ENCODE data around the gene ATP1A1.

ATP1A1 gene

DNA sequence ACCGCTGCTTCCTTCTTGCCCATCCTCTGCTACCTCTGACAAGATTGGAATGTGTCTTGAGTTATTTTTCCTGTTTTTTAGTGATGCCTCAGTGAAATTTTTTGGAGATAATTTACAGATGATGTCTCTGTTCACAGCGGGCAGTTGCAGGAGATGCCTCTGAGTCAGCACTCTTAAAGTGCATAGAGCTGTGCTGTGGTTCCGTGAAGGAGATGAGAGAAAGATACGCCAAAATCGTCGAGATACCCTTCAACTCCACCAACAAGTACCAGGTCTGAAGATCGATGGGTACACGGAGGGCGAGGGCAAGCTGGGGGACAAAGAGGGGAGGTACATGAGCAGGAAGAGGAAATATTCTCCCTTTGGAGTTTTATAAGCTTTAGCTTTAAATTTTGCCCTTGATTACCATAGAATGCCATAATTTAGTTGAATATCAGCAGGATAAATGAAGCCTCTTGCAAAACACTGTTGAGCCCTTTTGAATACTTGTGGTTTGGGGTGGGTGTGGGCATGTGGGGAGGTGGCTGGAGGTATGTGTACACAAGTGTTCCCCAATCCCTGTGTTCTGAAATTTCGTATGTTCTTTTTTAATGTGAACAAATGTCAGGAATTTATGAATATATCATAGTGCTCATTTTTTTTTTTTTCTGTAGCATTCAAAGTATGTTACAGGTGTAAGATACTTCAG lies 19.8 kb downstream of the ATP1A1 start:
- no peak for DNase-seq

DNA sequence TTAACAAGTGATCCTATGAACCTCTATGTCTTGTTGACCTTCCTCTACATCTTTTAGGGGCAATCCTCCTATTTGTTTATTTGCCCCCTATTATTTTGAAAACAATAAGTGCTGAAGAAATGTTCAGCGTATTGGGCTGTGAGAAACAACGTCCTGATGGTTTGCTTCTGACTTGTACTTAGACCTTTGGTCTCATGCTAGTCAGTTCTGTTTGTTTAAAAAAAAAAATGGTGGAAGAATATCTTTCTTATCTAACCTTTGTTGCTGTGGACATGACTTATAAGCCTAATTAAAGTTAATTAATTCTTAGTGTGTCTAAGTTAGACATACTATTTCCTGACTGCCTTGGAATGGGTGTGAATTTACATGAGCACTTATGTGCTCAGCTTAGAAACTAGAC lies 20.7 kb downstream of the ATP1A1 start:
- DNase-seq: no peak

DNA sequence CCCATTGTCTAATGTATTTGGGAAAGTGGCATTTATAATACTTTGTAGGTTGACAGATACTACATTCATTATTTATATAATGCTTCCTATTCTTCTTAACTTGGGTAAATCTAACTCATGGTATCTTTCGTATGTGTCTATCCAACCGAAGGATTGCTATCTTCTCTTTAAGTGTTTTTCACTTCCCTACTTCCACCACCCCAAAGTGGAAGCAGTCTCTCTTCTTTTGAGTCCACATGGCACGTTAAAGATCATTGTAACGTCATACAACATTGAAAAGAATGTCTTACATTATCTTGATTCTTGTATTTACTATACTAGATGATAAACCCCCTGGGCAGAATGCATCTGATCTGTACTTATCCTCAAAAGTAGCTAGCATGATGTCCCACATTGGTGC lies 21.2 kb downstream of the ATP1A1 start:
- DNase-seq: no peak

DNA sequence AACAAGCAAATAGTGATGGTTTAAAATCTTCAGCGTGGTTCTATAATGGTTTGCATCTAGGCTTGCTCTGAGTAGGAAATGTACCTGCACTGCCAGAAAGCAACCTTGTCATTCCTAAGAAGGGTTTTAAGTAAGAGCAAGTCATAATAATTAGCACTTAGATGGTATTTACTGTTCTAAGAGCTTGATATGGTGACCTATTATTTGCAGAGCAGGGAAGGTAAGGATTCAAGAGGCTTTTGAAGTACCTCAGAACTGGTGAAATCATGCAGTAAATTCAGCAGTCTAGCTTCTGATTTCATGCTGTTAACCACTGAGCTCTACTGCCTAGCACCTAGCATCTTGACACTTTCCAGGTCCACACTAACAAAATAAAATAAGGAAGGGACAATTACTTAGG lies 23.7 kb downstream of the ATP1A1 start:
- no peak for DNase-seq

DNA sequence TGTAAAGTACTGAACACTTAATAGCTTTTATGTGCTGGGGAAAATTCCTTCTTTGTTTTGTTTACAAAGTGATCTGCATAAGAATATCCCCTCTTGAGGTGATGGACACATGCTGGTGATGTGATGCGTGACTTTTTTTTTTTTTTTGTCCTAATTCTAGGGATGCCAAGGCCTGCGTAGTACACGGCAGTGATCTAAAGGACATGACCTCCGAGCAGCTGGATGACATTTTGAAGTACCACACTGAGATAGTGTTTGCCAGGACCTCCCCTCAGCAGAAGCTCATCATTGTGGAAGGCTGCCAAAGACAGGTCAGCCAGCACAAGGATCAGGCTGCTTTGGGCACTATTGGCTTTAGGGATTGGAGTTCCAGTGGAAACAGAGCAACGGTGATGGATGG lies 24.7 kb downstream of the ATP1A1 start:
- DNase-seq: no peak

DNA sequence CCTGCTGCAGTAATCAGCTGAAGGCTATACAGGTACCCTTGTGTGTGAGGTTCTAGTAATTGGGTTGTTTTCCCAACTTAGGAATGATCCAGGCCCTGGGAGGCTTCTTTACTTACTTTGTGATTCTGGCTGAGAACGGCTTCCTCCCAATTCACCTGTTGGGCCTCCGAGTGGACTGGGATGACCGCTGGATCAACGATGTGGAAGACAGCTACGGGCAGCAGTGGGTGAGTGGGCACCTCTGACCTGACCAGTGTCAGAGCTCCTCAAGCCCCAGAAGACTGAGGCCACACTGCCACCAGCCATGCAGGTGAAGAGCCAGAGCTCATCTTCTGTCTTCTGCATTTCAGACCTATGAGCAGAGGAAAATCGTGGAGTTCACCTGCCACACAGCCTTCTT lies 27.7 kb downstream of the ATP1A1 start:
- DNase-seq: no peak

DNA sequence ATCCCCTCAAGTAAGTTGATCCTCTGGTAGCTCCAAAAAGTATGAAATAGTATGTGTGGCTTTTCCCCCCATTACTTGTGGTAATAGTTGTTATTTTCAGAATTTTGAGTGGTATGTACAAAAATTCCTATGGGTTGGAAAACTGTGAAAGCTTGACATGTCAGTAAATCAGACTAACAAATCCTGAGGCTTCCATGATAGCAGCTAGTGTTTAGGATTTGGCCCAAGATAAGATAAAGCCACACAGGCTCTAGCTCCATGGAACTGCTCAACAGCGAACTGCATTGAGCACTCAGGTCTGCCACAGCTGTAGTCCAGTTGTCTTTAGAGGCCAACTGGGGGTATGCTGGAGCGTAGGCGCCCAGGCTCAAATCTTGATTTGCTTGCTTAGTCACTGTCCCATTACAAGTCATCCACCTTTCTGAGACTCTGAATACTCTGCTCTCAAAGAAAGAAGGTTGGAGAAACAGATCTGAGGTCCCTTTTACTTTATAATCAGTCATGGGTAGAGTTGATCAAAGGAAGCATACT lies 28.7 kb downstream of the ATP1A1 start:
- DNase-seq: no peak

DNA sequence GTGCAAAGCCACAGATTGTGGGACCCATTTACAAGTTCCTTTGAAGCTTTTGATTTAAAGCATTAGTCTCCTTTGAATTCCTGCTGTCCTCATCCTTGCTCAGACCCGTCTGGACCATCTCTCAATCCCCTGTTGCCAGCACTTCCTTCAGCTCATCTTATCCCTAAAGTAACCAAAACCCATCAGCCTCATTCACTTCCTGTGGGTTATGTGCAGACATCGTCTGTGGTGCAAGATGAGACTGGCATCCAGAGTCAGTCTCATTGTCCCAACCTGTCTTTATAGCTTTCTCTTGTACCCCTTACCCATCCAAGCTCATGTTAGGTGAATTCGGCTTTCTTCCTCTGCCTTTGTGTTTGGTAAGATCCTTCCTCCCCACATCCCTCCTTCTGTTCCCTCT lies 29.3 kb downstream of the ATP1A1 start:
- no peak for DNase-seq

DNA sequence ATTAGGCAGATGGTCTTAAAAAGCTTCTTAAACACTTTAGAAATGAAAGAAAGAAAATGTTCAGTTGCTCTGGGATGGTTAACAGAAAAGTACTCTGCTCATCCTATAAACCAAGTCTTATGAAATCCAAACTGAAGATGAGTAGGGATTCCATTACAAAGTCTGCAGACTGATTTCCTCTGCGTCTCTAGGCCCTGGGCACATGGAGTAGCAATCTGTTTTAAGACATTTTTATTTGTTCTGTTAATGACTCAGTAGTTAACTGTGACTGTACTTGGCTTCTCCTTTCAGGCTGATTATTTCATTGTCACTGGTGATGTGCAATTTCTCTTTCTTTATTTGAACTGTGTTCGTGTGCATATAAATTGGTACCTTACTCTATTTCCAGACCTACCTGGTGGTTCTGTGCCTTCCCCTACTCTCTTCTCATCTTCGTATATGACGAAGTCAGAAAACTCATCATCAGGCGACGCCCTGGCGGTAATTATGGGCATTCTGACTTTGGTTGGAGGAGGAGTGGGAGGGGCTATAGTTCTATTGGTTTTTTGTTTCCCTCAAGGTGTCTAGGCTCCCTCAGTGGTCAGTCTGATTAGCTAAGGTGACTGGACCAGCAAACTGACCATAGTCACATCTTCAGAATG lies 30.6 kb downstream of the ATP1A1 start:
- DNase-seq: no peak

DNA sequence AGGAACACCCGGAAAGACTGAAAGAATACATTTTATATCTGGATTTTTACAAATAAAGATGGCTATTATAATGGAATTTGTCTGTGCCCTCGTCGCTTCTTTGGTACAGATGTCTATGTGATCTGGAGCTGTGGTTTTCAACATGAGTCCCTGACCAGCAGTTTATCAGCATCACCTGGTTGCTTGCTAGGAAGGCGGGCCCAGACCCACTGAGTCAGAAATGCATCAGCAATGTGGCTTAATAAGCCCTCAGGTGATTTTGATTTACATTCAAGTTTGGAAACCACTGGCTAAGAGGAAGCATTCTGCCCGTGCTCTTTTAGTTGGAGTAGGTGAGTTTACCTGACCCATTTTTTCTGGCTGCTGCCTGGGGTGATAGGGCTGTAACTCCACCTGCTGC lies 31.7 kb downstream of the ATP1A1 start:
- no peak for DNase-seq

DNA sequence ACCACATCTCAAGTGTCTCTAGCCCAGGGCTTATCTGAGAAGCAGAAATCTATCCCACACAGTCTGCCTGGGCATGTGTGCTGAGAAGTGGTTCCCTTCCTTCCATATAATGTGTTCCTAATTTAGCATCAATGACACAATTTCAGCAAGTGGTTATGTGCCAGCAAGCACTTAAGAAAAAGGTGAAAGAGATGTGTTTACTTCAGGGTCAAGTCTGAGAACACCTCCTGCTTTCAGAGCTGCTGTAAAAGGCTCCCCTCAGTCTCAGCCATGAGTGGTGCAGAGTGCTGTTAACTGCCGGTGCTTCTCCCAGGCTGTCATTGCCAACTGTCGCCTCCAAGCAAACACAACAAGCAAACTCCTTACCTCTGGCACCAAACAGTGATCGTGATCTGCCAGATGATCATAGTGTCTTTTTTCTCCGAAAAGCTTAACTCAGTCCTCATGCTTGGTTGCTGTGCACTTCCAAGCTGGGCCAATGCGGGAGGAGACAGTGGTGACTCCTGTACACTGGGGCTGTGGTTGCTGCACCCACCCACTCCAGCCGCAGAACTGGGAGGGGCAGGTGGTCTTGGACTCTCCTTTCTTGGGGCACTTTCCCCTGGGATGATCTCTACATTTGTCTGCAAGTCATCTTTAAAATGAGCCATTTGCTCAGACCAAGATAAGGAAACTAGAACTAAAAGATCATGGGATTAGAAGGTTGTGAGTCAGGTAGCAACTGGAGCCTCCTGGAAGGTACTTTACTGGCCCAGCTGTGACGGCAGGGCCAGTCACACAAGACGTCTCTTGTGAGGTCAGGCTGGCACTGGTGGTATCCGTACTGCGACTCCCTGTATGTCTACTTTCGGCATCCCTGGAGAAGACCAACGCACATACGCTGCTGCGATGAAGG lies 32.4 kb downstream of the ATP1A1 start:
- no peak for DNase-seq

DNA sequence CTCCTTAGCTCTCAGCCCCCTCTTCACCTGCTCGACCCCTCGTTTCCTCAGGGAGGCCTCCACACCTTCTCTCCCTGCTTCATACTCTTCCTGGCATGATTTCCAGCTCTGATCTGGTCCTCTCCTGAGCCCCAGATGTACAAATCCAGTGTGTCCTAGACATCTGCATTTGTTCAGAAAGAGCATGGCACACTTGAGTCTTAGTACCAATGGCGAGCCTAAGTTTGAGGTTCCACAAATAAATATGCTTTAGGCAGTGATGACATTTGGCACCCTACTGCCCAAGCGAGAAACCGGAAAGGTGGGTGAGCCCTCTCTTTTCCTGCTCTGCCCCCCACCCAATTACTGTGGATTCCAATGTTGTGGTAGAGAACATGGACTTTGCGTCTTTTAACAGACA lies 34.0 kb downstream of the ATP1A1 start:
- no peak for DNase-seq

DNA sequence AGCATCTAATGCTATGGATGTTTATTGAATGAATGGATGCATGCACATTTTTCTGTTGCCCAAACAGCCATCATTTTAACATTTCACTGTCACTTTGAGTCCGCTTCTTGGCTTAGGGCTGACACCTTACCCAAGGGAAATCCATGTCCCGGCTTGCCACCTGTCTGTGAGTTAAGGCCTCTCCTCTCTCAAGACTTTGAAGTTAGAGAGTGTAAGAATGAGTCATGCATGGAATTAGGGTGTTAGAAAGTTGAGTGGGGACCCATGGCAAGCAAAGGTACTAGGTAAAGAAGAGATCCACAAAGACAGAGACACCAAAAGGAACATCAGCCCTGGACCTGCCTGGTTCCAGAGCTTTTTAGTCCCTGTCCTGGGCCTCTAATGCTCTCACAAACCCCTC lies 35.1 kb downstream of the ATP1A1 start:
- DNase-seq: no peak

DNA sequence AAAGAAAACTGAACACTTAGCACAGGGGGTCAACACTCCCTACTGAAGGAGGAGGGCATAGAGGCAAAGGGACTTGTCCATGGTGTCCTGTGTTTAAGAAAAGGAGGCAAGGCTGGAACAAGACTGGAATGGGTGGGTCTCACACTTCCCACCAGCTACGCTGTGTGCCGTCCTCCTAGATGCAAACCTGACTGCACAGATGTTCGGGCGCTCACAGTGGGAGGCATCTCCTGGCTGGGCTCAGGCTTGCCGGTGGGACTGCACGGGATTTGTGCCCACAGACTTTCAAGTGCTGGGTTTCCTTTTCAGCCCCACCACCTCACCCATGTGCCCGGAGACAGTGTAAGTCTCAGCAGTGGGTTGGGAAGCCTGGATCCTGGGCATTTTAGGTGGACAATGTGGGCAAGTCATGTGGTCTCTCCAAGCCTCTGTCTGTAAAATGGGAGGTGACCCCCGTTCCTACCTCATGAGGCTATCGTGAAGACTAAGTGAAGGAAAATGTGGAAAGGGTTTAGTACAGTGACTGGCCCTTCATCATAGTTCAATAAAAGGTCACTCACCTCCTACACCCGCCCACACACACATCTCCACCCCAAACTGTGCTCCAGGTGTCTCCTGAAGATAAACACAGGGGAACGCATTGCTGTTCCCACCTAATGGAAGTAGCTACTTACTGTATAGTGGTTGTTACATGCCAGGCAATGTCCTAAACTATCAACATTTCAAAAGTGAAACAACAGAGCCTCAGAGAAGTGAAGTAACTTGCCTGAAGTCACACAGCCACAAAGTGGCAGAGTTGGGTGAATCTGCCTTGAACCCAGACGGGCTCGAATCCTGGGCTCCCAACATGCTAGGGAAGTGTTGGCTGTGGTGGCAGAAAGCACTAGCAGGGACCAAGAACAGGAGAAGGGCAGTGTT lies 36.0 kb downstream of the ATP1A1 start:
- no peak for DNase-seq

DNA sequence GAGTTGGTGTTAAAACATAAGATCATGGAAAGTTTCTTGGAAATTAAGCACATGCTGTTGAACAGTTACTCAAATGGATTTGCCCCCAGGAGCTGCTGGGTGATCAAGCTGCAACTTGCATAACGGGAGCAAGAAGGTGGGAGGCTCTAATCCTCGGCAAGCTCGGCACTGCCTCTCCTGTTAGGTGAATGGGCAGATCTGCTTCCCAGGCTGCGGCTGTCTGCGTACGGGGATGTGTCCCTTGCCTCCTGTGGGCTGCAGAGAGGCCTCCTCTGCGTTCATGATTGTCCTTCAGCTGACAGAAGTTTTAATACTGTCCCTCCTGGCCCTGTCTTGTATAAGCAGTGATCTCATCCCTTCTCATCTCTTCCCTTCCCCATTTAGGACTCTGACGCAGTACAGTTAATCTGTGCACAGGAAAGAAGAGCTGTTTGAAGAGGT lies 36.7 kb downstream of the ATP1A1 start:
- DNase-seq: no peak

DNA sequence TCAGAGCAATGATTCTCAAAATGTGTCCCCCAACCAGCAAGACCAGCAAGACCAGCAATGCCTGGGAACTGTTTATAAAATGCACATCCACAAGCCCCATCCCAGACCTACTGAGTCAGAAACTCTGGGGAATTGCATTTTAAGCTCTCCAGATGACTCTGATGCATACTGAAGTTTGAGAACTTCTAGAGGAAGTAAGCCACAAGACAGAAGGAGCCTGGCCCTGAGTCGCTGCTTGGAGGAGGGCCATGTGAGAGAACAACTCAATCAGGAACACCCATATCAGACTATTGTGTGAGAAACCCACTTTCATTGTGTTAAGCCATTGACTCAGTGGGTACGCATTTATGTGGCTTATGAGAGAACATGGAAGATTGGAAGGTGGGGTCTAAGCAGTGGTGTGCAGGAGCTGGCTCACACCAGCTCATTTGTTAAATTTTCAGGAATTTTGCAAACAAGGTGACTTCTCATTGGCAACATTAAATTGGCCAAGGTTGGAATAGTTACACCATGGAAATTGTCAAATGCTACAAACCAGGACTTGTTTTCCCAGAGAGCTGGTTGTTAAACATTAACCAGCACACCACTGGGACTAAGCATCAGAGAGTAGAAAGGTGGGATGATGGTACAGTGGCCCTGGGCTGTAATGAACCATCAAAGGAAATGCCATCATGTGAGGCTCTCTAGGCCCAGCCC lies 38.9 kb downstream of the ATP1A1 start:
- DNase-seq: no peak

DNA sequence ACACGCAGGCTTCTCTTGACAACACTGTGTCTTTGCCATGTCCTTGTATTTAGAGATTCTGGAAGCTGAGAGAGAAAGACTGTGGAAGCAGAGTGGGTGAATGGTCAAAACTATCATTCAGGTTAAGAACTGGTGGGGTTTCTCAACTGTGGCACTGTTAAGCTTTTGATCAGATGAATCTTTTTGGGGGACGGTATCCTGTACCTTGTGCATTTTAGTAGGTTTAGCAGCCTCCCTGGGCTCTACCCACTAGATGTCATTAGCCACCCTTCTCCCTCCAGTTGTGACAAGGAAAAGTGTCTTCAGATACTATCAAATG lies 39.4 kb downstream of the ATP1A1 start:
- no peak for DNase-seq

DNA sequence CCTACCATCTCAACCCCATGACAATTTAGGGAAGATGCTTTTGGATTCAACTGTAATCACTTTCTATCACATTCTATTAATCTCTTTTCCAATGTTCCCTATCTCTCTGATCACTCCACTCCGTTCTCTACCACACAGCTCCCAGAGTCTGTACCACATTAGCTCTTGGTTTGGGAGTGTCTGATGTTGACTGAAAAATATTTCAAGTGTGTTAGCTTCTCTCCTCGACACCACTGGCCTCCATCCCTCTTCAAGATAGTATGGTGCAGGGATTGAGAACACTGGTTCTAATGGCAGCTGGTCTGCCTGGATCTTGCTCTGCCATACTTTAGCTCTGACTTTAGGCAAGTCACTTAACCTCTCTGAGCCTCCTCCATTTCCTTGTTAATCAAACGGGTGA lies 39.9 kb downstream of the ATP1A1 start:
- DNase-seq: no peak

DNA sequence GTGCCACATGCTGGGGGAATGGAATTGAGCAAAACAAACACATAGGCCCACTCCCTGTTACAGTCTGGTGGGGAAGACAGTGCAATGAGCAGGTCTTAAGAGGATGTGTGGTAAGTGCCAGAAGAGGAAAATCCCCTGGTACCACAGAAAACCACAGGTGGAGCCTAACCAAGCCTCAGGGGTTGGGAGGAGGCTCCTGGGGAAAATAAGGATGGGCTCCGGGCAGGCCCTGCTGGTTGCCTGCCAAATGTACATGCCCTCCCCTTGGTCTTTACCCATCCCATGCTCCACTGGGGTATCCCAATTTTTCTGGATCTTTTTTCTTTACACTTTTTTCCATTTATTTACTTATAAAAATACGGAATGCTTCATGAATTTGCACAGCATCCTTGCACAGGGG lies 40.4 kb downstream of the ATP1A1 start:
- no peak for DNase-seq

DNA sequence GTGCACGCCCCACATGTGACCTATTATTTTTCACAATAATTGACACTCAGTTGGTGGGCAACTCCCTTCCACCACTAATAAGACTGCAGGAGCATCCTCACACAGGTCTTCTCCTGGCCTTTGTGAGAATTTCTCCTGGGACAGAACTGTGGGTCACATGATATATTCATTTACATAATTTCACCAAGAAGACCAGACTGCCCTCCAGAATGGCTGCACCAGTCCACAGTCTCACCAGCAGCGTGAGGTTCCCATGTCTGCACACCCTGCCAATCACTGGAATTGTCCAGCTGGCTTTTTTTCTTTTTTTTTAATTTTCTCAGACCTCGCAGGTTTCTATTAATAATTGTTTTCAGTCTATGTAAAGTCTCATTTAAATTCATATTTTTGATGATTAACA lies 41.3 kb downstream of the ATP1A1 start:
- no peak for DNase-seq

DNA sequence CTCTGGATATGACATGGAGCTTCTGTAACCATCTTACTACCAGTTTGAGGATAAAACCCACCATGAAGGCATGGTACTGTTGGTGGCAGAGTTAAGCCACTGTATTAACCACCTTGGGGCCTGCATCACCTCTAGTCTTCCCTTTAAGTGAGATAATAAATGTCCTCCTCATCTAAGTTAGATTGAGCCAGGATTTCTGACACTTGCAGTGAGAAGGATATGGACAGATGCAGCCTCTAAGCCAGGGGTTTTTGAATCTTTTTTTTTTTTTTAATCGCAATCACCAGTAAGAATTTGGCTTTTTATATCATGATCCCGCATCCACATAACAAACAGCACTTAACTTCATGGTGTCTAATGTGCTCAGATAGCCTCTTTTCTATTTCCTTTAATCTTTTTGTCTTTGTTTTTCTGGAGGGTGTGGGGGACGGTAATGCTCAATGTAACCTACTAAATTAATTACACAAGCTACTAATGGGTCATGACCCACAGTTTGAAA lies 42.2 kb downstream of the ATP1A1 start:
- no peak for DNase-seq

All from NCI-H2107 (cell line).